Activated T-cell treated with anti-CD3 and anti-CD28 coated beads, Interleukin-2, amount 50 U/mL, for 72 hours (primary cell): Measurements from ENCODE around the gene SURF6. TPM values are rescaled to one million over a fixed set of nuclear protein-coding genes. Genes with fewer than 3 reads are reported as not detected.
"Not testable (repeated sequence)": the region's sequence is repeated elsewhere in the genome, so short reads cannot be mapped to it uniquely, and the experiment has no call there.

Experiments used
- ATAC-seq, 2 donors: fragments of 150-1000 bp; cut with Tn5 transposase; replicated peaks in 1 of 2; 2 replicates each; pipeline ENCODE4 v1.10.0; 2021; ENCODE audit warnings: moderate library complexity in 2 of 2, mild to moderate bottlenecking in 1 of 2
- DNase-seq, 2 donors: peaks; one replicate each; pipeline ENCODE4 v3.0.0; 2021 to 2022; ENCODE audit warnings: mixed read lengths in 1 of 2
- H3K27ac Mint-ChIP-seq: one replicate; pipeline ENCODE4 v1.8.0; 2022; ENCODE audit warnings: mild to moderate bottlenecking, moderate library complexity, mixed read lengths
- H3K27me3 Mint-ChIP-seq: one replicate; pipeline ENCODE4 v1.8.0; 2022; ENCODE audit warnings: low read depth, mixed read lengths
- H3K36me3 Mint-ChIP-seq, 2 donors: one replicate each; pipeline ENCODE4 v1.8.0; 2022; ENCODE audit warnings: mixed read lengths in 2 of 2, mild to moderate bottlenecking in 1 of 2; ENCODE audit not compliant: insufficient read depth in 2 of 2
- H3K4me1 Mint-ChIP-seq: one replicate; pipeline ENCODE4 v1.8.0; 2022; ENCODE audit warnings: low read depth, mixed read lengths
- H3K4me3 Mint-ChIP-seq, 2 donors: one replicate each; pipeline ENCODE4 v1.8.0; 2022; ENCODE audit warnings: mild to moderate bottlenecking in 2 of 2, mixed read lengths in 2 of 2, moderate library complexity in 2 of 2
- H3K9me3 Mint-ChIP-seq, 2 donors: one replicate each; pipeline ENCODE4 v1.8.0; 2022; ENCODE audit warnings: mixed read lengths in 2 of 2
- total RNA-seq, 2 donors: library from RNA; stranded (reverse); gene quantifications; one replicate each; pipeline ENCODE4 v1.2.3, GENCODE V29; 2022

The SURF6 gene
- 10 to 100 TPM; 13.7 to 14.0 TPM for total RNA-seq

GRCh38 chr9:133335924-133336811 is at the start of gene SURF6:
SURF6 (minus strand) TSS chr9:133336188; CDS start chr9:133336132, 56 bp downstream.
- DNase-seq (peak; percentile 95 to 96), ATAC-seq (peak; percentile 94 to 96)
- no peaks in the 10 kb centered on the region for H3K27me3 Mint-ChIP-seq
- no peaks in the 10 kb centered on the region for H3K9me3 Mint-ChIP-seq
- H3K4me3 Mint-ChIP-seq, result peak within 1 kb of the TSS; percentile 96
- H3K36me3 Mint-ChIP-seq, result peaks cover 10 to 32% of the 10 kb centered on the region in 2 donors
- H3K27ac Mint-ChIP-seq, result peak within 1 kb of the TSS; percentile 93
- H3K4me1 Mint-ChIP-seq, result peaks cover 46% of the 10 kb centered on the region

GRCh38 chr9:133385452-133385851 is 49.5 kb upstream of the SURF6 start:
- H3K36me3 Mint-ChIP-seq, result no peaks in the 10 kb centered on the region
- DNase-seq, result no peak

GRCh38 chr9:133384736-133385321 is 48.8 kb upstream of the SURF6 start:
- Mint-ChIP-seq H3K9me3 (no peaks in the 10 kb centered on the region), H3K27me3 (peaks cover 4% of the 10 kb centered on the region), H3K27ac (no peak overlapping the region), H3K36me3 (no peaks in the 10 kb centered on the region), H3K4me1 (no peaks in the 10 kb centered on the region), H3K4me3 (no peak overlapping the region)
- no peak for DNase-seq
- ATAC-seq, result no peak

More at GRCh38 chr9:133385452-133385851, 49.5 kb upstream of the SURF6 start:
- Mint-ChIP-seq H3K27ac (no peak overlapping the region), H3K4me1 (no peaks in the 10 kb centered on the region), H3K9me3 (no peaks in the 10 kb centered on the region), H3K4me3 (no peak overlapping the region), H3K27me3 (peaks cover 5% of the 10 kb centered on the region)
- no peak for ATAC-seq

GRCh38 chr9:133383438-133383837 is 47.5 kb upstream of the SURF6 start:
- ATAC-seq (no peak), DNase-seq (no peak)
- H3K27me3 Mint-ChIP-seq, result no peaks in the 10 kb centered on the region
- no peaks in the 10 kb centered on the region for H3K36me3 Mint-ChIP-seq
- H3K4me1 Mint-ChIP-seq, result no peaks in the 10 kb centered on the region
- H3K4me3 Mint-ChIP-seq, result no peak overlapping the region
- no peak overlapping the region for H3K27ac Mint-ChIP-seq
- no peaks in the 10 kb centered on the region for H3K9me3 Mint-ChIP-seq

- no peaks in the 10 kb centered on the region for H3K9me3 Mint-ChIP-seq
- H3K4me1 Mint-ChIP-seq, result no peaks in the 10 kb centered on the region
- H3K27me3 Mint-ChIP-seq, result no peaks in the 10 kb centered on the region
- H3K36me3 Mint-ChIP-seq, result no peaks in the 10 kb centered on the region
- H3K27ac Mint-ChIP-seq, result no peak overlapping the region
- ATAC-seq (no peak), DNase-seq (no peak)
- no peak overlapping the region for H3K4me3 Mint-ChIP-seq
These were observed 46.6 kb upstream of the SURF6 start for GRCh38 chr9:133382507-133383141.

- Mint-ChIP-seq H3K4me3 (no peak overlapping the region), H3K36me3 (no peaks in the 10 kb centered on the region), H3K27ac (no peak overlapping the region), H3K4me1 (peaks cover 10% of the 10 kb centered on the region), H3K9me3 (no peaks in the 10 kb centered on the region), H3K27me3 (no peaks in the 10 kb centered on the region)
- DNase-seq (no peak), ATAC-seq (no peak)
These were observed 44.7 kb upstream of the SURF6 start for GRCh38 chr9:133380734-133381133.

- Mint-ChIP-seq H3K4me1 (peaks cover 10% of the 10 kb centered on the region), H3K9me3 (no peaks in the 10 kb centered on the region), H3K36me3 (peaks cover 7% of the 10 kb centered on the region in 2 donors), H3K4me3 (no peak overlapping the region), H3K27ac (no peak overlapping the region), H3K27me3 (no peaks in the 10 kb centered on the region)
- ATAC-seq (no peak), DNase-seq (no peak)
These were observed 43.4 kb upstream of the SURF6 start for GRCh38 chr9:133379153-133380086.

- DNase-seq (no peak), ATAC-seq (no peak)
- no peaks in the 10 kb centered on the region for H3K9me3 Mint-ChIP-seq
- no peaks in the 10 kb centered on the region for H3K27me3 Mint-ChIP-seq
- peaks cover 9 to 14% of the 10 kb centered on the region in 2 donors for H3K36me3 Mint-ChIP-seq
- H3K4me3 Mint-ChIP-seq, result no peak overlapping the region
- H3K4me1 Mint-ChIP-seq, result peaks cover 18% of the 10 kb centered on the region
- H3K27ac Mint-ChIP-seq, result no peak overlapping the region
These were observed 42.5 kb upstream of the SURF6 start for GRCh38 chr9:133378408-133378962.

- no peaks in the 10 kb centered on the region for H3K27me3 Mint-ChIP-seq
- no peaks in the 10 kb centered on the region for H3K9me3 Mint-ChIP-seq
- DNase-seq, result no peak
- peaks cover 26% of the 10 kb centered on the region for H3K4me1 Mint-ChIP-seq
- no peak overlapping the region for H3K4me3 Mint-ChIP-seq
- H3K36me3 Mint-ChIP-seq, result peaks cover 9 to 18% of the 10 kb centered on the region in 2 donors
- no peak overlapping the region for H3K27ac Mint-ChIP-seq
- ATAC-seq, result no peak
These were observed 41.8 kb upstream of the SURF6 start for GRCh38 chr9:133377721-133378216.

GRCh38 chr9:133377280-133377679 is 41.3 kb upstream of the SURF6 start:
- Mint-ChIP-seq H3K4me3 (peak overlapping the region in 1 of 2 donors; percentile 75), H3K4me1 (peaks cover 31% of the 10 kb centered on the region), H3K36me3 (peaks cover 11 to 22% of the 10 kb centered on the region in 2 donors)
- not testable (repeated sequence) for H3K27ac Mint-ChIP-seq, H3K9me3 Mint-ChIP-seq, ATAC-seq, DNase-seq, H3K27me3 Mint-ChIP-seq

- peak; percentile 96 to 99 for DNase-seq
- Mint-ChIP-seq H3K27ac (peak within 1 kb of the TSS; percentile 100), H3K36me3 (peaks cover 18 to 25% of the 10 kb centered on the region in 2 donors), H3K4me1 (peaks cover 43% of the 10 kb centered on the region), H3K9me3 (no peaks in the 10 kb centered on the region), H3K4me3 (peak within 1 kb of the TSS; percentile 96 to 98), H3K27me3 (no peaks in the 10 kb centered on the region)
- ATAC-seq, result peak; percentile 72 to 74
These were observed 40.0 kb upstream of the SURF6 start, which contains the start of the genes STKLD1 and SURF4 for GRCh38 chr9:133375724-133376654. STKLD1 (plus strand) TSS chr9:133376366; CDS start chr9:133376474, 108 bp downstream. SURF4 (minus strand) TSS chr9:133376060; CDS start chr9:133375969, 91 bp downstream.
